HCT116 (cell line): ENCODE data around the gene KNL1. TPM values are rescaled to one million over a fixed set of nuclear protein-coding genes. Genes with fewer than 3 reads are reported as not detected.

Experiments
- ATAC-seq: fragments of 200-7000 bp; cut with Tn5 transposase; 2 replicates; pipeline ENCODE4 v1.9.1; 2020; ENCODE audit warnings: mild to moderate bottlenecking, moderate library complexity
- BruUV-seq: library from RNA; stranded (reverse); fragments of 400-500 nt; replicated peaks from 2 replicates; lab custom pipeline; 2021; lab: Mats Ljungman, UMichigan
- CTCF ChIA-PET: fragments of 300-600 bp; sonication (Branson Sonifier 250); formaldehyde crosslinking; loops from one replicate; lab custom pipeline; 2021; ENCODE audit warnings: antibody characterized with exemption; lab: Charles Lee
- POLR2A ChIA-PET: fragments of 300-600, 350-600 bp; sonication (Branson Sonifier 250); formaldehyde crosslinking; loops from one replicate; lab custom pipeline; 2021; ENCODE audit warnings: antibody characterized with exemption; lab: Charles Lee
- RAD21 ChIA-PET, 2 experiments: fragments of 300-600 bp; sonication (Branson Sonifier 250); formaldehyde crosslinking; loops; one replicate each; lab custom pipeline; 2023; ENCODE audit warnings: low total read pairs in 2 of 2; ENCODE audit not compliant: uncharacterized antibody in 2 of 2, unreplicated experiment in 2 of 2, low non-redundant PET in 1 of 2; lab: Charles Lee
- DNase-seq: peaks from one replicate; pipeline ENCODE4 v3.0.0-alpha.2; 2010; ENCODE audit warnings: low read depth, low spot score
- H2AFZ ChIP-seq: fragments of 200-600 bp; shearing (Covaris generic), sonication (generic); 2 replicates; pipeline ENCODE4 v1.6.1; 2017; ENCODE audit warnings: low read depth, mixed run types, mixed read lengths, antibody characterized with exemption, low read length; ENCODE audit not compliant: poor library complexity, severe bottlenecking
- H3K27ac ChIP-seq: 2 replicates; pipeline ENCODE4 v1.5.1; 2012; ENCODE audit warnings: low read depth, low read length
- H3K27me3 ChIP-seq: fragments of 200-600 bp; sonication (generic); 2 replicates; pipeline ENCODE4 v1.6.1; 2016; ENCODE audit warnings: mixed run types, low read length, mixed read lengths; ENCODE audit not compliant: insufficient read depth
- H3K36me3 ChIP-seq, 2 experiments: fragments of 200-500 bp in 1 of 2; fragments of 200-600 bp in 1 of 2; sonication (Bioruptor generic) in 1 of 2; sonication (generic) in 1 of 2; 2 replicates each; pipeline versions ENCODE4 v1.5.1 to v1.6.1; 2014 to 2016; ENCODE audit warnings: low read length in 2 of 2, inconsistent platforms in 1 of 2, mixed read lengths in 1 of 2, mixed run types in 1 of 2; ENCODE audit not compliant: insufficient read depth in 2 of 2, control insufficient read depth in 1 of 2
- H3K4me1 ChIP-seq, 2 experiments: fragments of 200-600 bp in 1 of 2; sonication (generic) in 1 of 2; 2 replicates each; pipeline versions ENCODE4 v1.5.1 to v1.6.1; 2012 to 2017; ENCODE audit warnings: low read length in 2 of 2, inconsistent platforms in 1 of 2, mild to moderate bottlenecking in 1 of 2, mixed read lengths in 1 of 2, mixed run types in 1 of 2, moderate library complexity in 1 of 2; ENCODE audit not compliant: insufficient read depth in 2 of 2, control insufficient read depth in 1 of 2
- H3K4me2 ChIP-seq: fragments of 200-600 bp; sonication (generic); 2 replicates; pipeline ENCODE4 v1.6.1; 2017; ENCODE audit warnings: mixed run types, low read length, mixed read lengths
- H3K4me3 ChIP-seq, 2 experiments: fragments of 200-600 bp in 1 of 2; sonication (generic) in 1 of 2; replicated peaks in 1 of 2; 2 replicates each; pipeline ENCODE4 v1.5.1; 2011 to 2016; ENCODE audit warnings: low read length in 2 of 2, control low read depth in 1 of 2, low read depth in 1 of 2, mild to moderate bottlenecking in 1 of 2, mixed read lengths in 1 of 2, mixed run types in 1 of 2
- H3K79me2 ChIP-seq: fragments of 200-600 bp; sonication (generic); 2 replicates; pipeline ENCODE4 v1.6.1; 2017; ENCODE audit warnings: mild to moderate bottlenecking, mixed run types, low read length, moderate library complexity, mixed read lengths; ENCODE audit not compliant: insufficient read depth
- H3K9ac ChIP-seq: fragments of 200-600 bp; sonication (generic); 2 replicates; pipeline ENCODE4 v1.6.1; 2016; ENCODE audit warnings: low read length, mixed read lengths
- H3K9me2 ChIP-seq: fragments of 200-600 bp; sonication (generic), shearing (Covaris generic); 2 replicates; pipeline ENCODE4 v1.6.1; 2017; ENCODE audit warnings: mixed run types, mild to moderate bottlenecking, moderate library complexity; ENCODE audit not compliant: insufficient read depth
- H3K9me3 ChIP-seq, 2 experiments: fragments of 200-500 bp in 1 of 2; fragments of 200-600 bp in 1 of 2; sonication (Bioruptor generic) in 1 of 2; sonication (generic) in 1 of 2; 2 replicates each; pipeline ENCODE4 v1.6.1; 2014 to 2017; ENCODE audit warnings: low read length in 2 of 2, mixed read lengths in 2 of 2, inconsistent platforms in 1 of 2, low read depth in 1 of 2, mild to moderate bottlenecking in 1 of 2, mixed run types in 1 of 2, moderate library complexity in 1 of 2; ENCODE audit not compliant: control insufficient read depth in 1 of 2, insufficient read depth in 1 of 2
- H4K20me1 ChIP-seq: fragments of 200-600 bp; sonication (generic), shearing (Covaris generic); 2 replicates; pipeline ENCODE4 v1.6.1; 2017; ENCODE audit warnings: mixed run types, mild to moderate bottlenecking, moderate library complexity; ENCODE audit not compliant: insufficient read depth
- ATF3 ChIP-seq: IDR thresholded peaks from 2 replicates; pipeline ENCODE4 v1.6.1; 2012
- CTCF ChIP-seq, 3 experiments: fragments of 200-600 bp in 1 of 3; sonication (generic) in 1 of 3; IDR thresholded peaks in 2 of 3; conservative IDR thresholded peaks in 1 of 3; 2 replicates each; pipeline ENCODE4 v1.5.1; 2012 to 2017; ENCODE audit warnings: low read depth in 2 of 3, low read length in 2 of 3, antibody characterized with exemption in 1 of 3, borderline replicate concordance in 1 of 3, control low read depth in 1 of 3, mild to moderate bottlenecking in 1 of 3, mixed read lengths in 1 of 3, mixed run types in 1 of 3, moderate library complexity in 1 of 3; ENCODE audit not compliant: insufficient read depth in 1 of 3
- EGR1 ChIP-seq: IDR thresholded peaks from 2 replicates; pipeline ENCODE4 v1.6.1; 2012; ENCODE audit warnings: low read depth
- ELF1 ChIP-seq: IDR thresholded peaks from 2 replicates; pipeline ENCODE4 v1.6.1; 2012; ENCODE audit warnings: low read depth, borderline replicate concordance
- EZH2 ChIP-seq: fragments of 200-600 bp; sonication (generic); IDR thresholded peaks from 2 replicates; pipeline ENCODE4 v1.6.1; 2017; ENCODE audit warnings: antibody characterized with exemption, mixed run types
- FOSL1 ChIP-seq: IDR thresholded peaks from 2 replicates; pipeline ENCODE4 v1.6.1; 2012; ENCODE audit warnings: low read depth
- POLR2AphosphoS5 ChIP-seq: IDR thresholded peaks from 2 replicates; pipeline ENCODE4 v1.6.1; 2011; ENCODE audit warnings: mild to moderate bottlenecking, low read depth, low read length, moderate library complexity
- RAD21 ChIP-seq: IDR thresholded peaks from 2 replicates; pipeline ENCODE4 v1.6.1; 2012; ENCODE audit warnings: low read depth, mild to moderate bottlenecking
- SP1 ChIP-seq: IDR thresholded peaks from 2 replicates; pipeline ENCODE4 v1.6.1; 2012; ENCODE audit warnings: low read depth
- SRF ChIP-seq: IDR thresholded peaks from 2 replicates; pipeline ENCODE4 v1.6.1; 2012; ENCODE audit warnings: low read depth
- ZFX ChIP-seq: fragments of 450-650 bp; IDR thresholded peaks from 2 replicates; pipeline ENCODE4 v1.6.1; 2017
- intact Hi-C: fragments of 100-400 bp; cut with micrococcal nuclease; formaldehyde crosslinking; loops from 2 replicates; pipeline ENCODE4 v1.10.0; 2022
- total RNA-seq: library from RNA; stranded (reverse); gene quantifications from one replicate; pipeline ENCODE4 v1.2.1, GENCODE V29; 2021; ENCODE audit not compliant: unreplicated experiment

Gene KNL1
- total RNA-seq, 1 experiment from 2014 or later: 30.6 TPM

- ATAC-seq (no peak), DNase-seq (no peak)
- TF ChIP-seq EGR1 (no peak), RAD21 (no peak), SRF (no peak), FOSL1 (no peak), POLR2AphosphoS5 (no peak), CTCF (IDR thresholded peaks at IDR 0.05 in 2 of 3, conservative IDR thresholded peaks at IDR 0.05 in 1 of 3; ENCODE audit: borderline replicate concordance in 1 of 3, insufficient read depth in 1 of 3, low read depth in 2 of 3, low read length in 2 of 3) (no peak), SP1 (no peak), ELF1 (no peak), EZH2 (no peak), ZFX (no peak), ATF3 (no peak)
- Histone ChIP-seq H3K4me2 (no peak overlapping the region), H3K4me3 (no peak overlapping the region), H3K27me3 (no peaks in the 10 kb centered on the region), H4K20me1 (no peaks in the 10 kb centered on the region), H3K79me2 (no peaks in the 10 kb centered on the region), H2AFZ (no peak overlapping the region), H3K36me3 (peaks cover 0 to 3% of the 10 kb centered on the region in 2 experiments; a peak in 1 of 4 replicates), H3K9me3 (no peaks in the 10 kb centered on the region), H3K4me1 (no peaks in the 10 kb centered on the region), H3K27ac (no peak overlapping the region), H3K9ac (no peak overlapping the region), H3K9me2 (no peaks in the 10 kb centered on the region)
- RAD21 ChIA-PET: no interaction called here
- POLR2A ChIA-PET: no interaction called here
- intact Hi-C loops: no loop called here
- no TSS peak for BruUV-seq
- CTCF ChIA-PET: no interaction called here
Observed at GRCh38 chr15:40550341-40551037, 43.6 kb upstream of the KNL1 start.
